ENCODE measurements around the gene OBSCN. TPM values are rescaled to one million over a fixed set of nuclear protein-coding genes. Genes with fewer than 3 reads are reported as not detected.

Gene OBSCN
- total RNA-seq, 1 donor from 2014 or later: 25.7 TPM

GRCh38 chr1:228393811-228394570 is 186.1 kb downstream of the OBSCN start:
- Mint-ChIP-seq H3K36me3 (ENCODE audit: unreplicated experiment) (peaks cover 5% of the 10 kb centered on the region), H3K4me3 (ENCODE audit: unreplicated experiment) (no peak overlapping the region), H3K4me1 (ENCODE audit: low read depth, unreplicated experiment) (no peaks in the 10 kb centered on the region), H3K27ac (ENCODE audit: unreplicated experiment) (no peak overlapping the region), H3K9me3 (ENCODE audit: unreplicated experiment) (peaks cover 3% of the 10 kb centered on the region), H3K27me3 (ENCODE audit: unreplicated experiment) (peaks cover 4% of the 10 kb centered on the region)
- TF ChIP-seq, protein P1, sequence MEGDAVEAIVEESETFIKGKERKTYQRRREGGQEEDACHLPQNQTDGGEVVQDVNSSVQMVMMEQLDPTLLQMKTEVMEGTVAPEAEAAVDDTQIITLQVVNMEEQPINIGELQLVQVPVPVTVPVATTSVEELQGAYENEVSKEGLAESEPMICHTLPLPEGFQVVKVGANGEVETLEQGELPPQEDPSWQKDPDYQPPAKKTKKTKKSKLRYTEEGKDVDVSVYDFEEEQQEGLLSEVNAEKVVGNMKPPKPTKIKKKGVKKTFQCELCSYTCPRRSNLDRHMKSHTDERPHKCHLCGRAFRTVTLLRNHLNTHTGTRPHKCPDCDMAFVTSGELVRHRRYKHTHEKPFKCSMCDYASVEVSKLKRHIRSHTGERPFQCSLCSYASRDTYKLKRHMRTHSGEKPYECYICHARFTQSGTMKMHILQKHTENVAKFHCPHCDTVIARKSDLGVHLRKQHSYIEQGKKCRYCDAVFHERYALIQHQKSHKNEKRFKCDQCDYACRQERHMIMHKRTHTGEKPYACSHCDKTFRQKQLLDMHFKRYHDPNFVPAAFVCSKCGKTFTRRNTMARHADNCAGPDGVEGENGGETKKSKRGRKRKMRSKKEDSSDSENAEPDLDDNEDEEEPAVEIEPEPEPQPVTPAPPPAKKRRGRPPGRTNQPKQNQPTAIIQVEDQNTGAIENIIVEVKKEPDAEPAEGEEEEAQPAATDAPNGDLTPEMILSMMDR (IDR thresholded peaks at IDR 0.05; ENCODE audit: partially characterized antibody, unreplicated experiment): no peak
- DNase-seq: no peak

DNA sequence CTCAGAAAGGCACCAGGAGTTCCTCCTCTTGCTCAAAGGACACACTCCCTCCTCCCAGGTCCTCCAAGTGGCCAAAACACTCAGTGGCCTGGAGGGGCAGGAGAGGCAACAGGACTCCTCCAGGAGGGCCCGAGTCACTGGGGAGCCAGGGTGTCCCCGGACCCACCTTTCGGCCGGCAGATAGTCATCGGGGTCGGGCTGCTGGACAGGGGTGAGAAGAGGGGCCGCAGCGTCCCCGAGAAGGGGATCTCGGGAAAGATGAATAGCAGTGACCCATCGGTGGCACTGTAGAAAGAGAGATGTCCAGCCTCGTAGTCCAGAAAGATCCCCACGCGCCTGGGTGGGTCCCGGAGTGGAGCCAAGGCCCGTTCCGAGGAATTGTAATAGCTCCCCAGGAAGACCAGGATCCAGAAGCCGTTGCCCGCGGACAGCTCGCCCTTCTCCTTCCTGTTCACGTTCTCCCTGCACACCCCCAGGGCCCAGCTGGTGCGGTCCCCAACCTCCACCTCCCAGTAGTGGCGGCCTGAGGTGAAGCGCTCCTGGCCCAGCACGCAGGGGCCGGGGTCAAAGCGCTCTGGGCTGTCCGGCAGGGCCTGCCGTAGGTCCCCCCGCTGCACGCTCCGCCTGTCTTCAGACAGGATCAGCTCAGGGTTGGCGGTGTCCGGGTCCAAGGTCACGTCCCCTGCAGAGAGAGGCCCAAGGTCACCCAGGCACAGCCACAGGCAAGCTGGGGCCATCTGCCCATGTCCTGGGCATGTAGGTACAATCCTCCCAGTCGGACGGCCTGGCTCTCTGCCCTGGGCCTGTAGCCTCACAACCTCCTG is 186.9 kb downstream of the OBSCN start:
- TF ChIP-seq, protein P1 (IDR thresholded peaks at IDR 0.05; ENCODE audit: partially characterized antibody, unreplicated experiment): no peak
- DNase-seq: no peak
- peaks cover 3% of the 10 kb centered on the region for H3K9me3 Mint-ChIP-seq (ENCODE audit: unreplicated experiment)
- H3K27me3 Mint-ChIP-seq (ENCODE audit: unreplicated experiment): peaks cover 6% of the 10 kb centered on the region
- H3K36me3 Mint-ChIP-seq (ENCODE audit: unreplicated experiment): peaks cover 5% of the 10 kb centered on the region
- no peak overlapping the region for H3K4me3 Mint-ChIP-seq (ENCODE audit: unreplicated experiment)
- H3K27ac Mint-ChIP-seq (ENCODE audit: unreplicated experiment): no peak overlapping the region
- H3K4me1 Mint-ChIP-seq (ENCODE audit: low read depth, unreplicated experiment): no peaks in the 10 kb centered on the region

DNA sequence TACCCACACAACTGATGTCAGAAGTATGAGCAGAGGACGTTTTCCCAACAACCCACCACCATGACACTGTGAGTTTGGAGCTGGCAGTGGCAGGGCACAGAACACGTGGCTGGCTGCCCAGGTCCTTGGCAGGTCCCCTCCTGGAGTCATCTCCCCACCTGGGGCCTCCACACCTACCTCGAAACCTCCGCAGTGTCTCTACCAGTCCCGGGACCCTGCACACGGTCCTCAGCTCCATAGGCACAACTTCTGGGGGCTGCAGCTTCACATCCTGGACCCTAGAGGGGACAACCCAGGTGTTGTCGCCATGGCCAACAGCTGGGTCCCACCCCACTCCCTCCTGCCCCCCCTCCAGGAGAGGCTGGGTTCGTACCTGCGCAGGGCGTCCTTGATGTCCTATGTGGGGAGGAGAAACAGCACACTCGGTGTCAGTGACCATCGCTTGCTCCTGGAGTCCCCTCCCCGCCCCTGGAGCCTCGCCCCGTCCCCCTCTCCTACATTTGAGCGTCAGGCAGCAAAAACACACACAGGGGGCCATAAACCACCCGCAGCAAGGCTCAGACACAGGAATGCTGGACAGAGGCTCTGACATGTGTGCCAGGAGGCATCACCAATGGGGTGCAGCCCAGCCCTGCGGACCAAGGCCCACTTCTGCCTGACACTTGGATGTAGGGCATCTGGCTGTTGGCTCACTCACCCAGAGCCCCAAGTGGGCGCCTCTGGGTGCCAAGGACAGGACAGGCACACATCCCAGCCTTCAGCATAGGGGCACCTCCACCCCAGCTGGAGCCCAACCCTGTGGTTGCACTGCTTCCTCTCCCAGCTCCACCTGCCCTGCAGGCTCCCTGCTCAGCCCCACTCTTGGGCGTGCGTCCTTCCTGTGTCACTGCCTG is 189.2 kb downstream of the OBSCN start:
- Mint-ChIP-seq H3K27ac (ENCODE audit: unreplicated experiment) (no peak overlapping the region), H3K27me3 (ENCODE audit: unreplicated experiment) (peaks cover 6% of the 10 kb centered on the region), H3K4me1 (ENCODE audit: low read depth, unreplicated experiment) (peaks cover 5% of the 10 kb centered on the region), H3K9me3 (ENCODE audit: unreplicated experiment) (peaks cover 7% of the 10 kb centered on the region), H3K4me3 (ENCODE audit: unreplicated experiment) (no peak overlapping the region), H3K36me3 (ENCODE audit: unreplicated experiment) (peaks cover 5% of the 10 kb centered on the region)
- no peak for DNase-seq
- TF ChIP-seq, protein P1 (IDR thresholded peaks at IDR 0.05; ENCODE audit: partially characterized antibody, unreplicated experiment): no peak

DNA sequence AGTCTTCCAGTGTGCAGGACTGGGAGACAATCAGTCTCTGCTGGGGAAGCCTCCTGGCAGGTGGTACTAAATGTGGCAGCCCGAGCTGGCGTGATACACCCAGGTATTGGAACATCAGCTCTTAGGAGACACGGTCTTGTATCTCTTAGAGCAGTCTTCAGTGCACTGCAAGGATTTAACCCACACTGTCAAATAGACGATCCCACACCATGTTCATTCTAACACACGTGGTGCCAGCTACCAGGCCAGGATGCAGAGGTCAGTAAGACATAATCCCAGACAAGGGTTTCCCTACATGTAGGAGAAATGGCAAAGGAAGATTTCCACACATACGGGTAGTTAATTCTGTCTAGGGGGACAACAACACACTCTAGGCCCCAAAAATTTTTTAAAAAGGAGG is 190.1 kb downstream of the OBSCN start:
- Mint-ChIP-seq H3K27me3 (ENCODE audit: unreplicated experiment) (peaks cover 9% of the 10 kb centered on the region), H3K4me3 (ENCODE audit: unreplicated experiment) (no peak overlapping the region), H3K4me1 (ENCODE audit: low read depth, unreplicated experiment) (peaks cover 5% of the 10 kb centered on the region), H3K9me3 (ENCODE audit: unreplicated experiment) (peaks cover 10% of the 10 kb centered on the region), H3K36me3 (ENCODE audit: unreplicated experiment) (no peaks in the 10 kb centered on the region), H3K27ac (ENCODE audit: unreplicated experiment) (no peak overlapping the region)
- DNase-seq: no peak
- TF ChIP-seq, protein P1 (IDR thresholded peaks at IDR 0.05; ENCODE audit: partially characterized antibody, unreplicated experiment): no peak

Measured in glutamatergic neuron (in vitro differentiated cells).